Lower leg skin (tissue), 4 donors: Measurements from ENCODE around the gene TSPEAR. TPM values are rescaled to one million over a fixed set of nuclear protein-coding genes. Genes with fewer than 3 reads are reported as not detected.

Experiments
- DNase-seq, 2 donors: peaks; one replicate each; pipeline ENCODE4 v3.0.0-alpha.2; 2019; ENCODE audit warnings: low spot score in 2 of 2
- H3K4me3 ChIP-seq: fragments of 200-600 bp; sonication (generic); 2 replicates; pipeline ENCODE4 v1.5.1; 2017; ENCODE audit warnings: mild to moderate bottlenecking, low read depth; ENCODE audit not compliant: poor library complexity, severe bottlenecking
- CTCF ChIP-seq, 3 donors: fragments of 450-650 bp; IDR thresholded peaks; one replicate each; pipeline ENCODE4 v1.5.1; 2016; ENCODE audit warnings: antibody characterized with exemption in 3 of 3, mild to moderate bottlenecking in 3 of 3, moderate library complexity in 2 of 3
- POLR2A ChIP-seq, 2 donors: fragments of 450-650 bp; IDR thresholded peaks; one replicate each; pipeline ENCODE4 v1.6.1; 2016 to 2017; ENCODE audit warnings: antibody characterized with exemption in 2 of 2, mild to moderate bottlenecking in 1 of 2, moderate library complexity in 1 of 2
- WGBS, 2 donors: methylation state at CpG; one replicate each; pipeline ENCODE4 v1.1.5; 2018; 5-methylcytosine and 5-hydroxymethylcytosine counted together
- intact Hi-C: fragments of 100-400 bp; cut with DNase I; formaldehyde crosslinking; loops from one replicate; pipeline ENCODE4 v1.15.0; 2023; ENCODE audit warnings: low total_unique reads
- total RNA-seq, 4 donors: library from RNA; depleted of rRNA; stranded (reverse); fragments of >200 nt; gene quantifications; one replicate each; pipeline ENCODE4 v1.1.0, GENCODE V29; 2016

Gene TSPEAR
- total RNA-seq, 4 donors from 2014 or later, result 0.06 TPM; not detected in 3

DNA sequence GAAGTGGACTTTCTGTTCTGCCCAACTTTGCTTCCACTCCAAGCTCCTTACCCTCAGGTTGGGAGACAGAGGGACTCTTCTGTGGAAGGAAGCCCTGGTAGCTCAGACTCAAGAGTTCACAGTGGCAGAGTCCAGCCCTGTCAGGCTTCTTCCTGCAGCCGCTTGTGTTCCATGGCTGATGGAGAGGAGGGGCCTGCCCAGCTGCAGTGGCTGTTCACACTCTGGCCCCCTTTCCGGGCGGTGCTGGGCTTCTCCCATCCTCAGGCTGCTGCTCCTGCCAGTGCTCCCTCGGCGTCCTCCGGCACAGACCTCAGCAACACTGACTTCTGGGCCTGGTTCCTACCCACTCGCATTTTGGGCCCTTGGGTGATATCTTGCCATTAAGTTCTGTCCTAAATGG, 175.4 kb downstream of the TSPEAR start:
- H3K4me3 ChIP-seq, result no peak overlapping the region
- DNase-seq, result peak in 1 of 2 donors; percentile 71
- TF ChIP-seq POLR2A (IDR thresholded peaks at IDR 0.05), result no peak
- no peak for TF ChIP-seq CTCF (IDR thresholded peaks at IDR 0.05)
- intact Hi-C loops, result no loop called here
- WGBS, 2 donors, result 60% methylated on average over 7 of the region's 7 CpGs

DNA sequence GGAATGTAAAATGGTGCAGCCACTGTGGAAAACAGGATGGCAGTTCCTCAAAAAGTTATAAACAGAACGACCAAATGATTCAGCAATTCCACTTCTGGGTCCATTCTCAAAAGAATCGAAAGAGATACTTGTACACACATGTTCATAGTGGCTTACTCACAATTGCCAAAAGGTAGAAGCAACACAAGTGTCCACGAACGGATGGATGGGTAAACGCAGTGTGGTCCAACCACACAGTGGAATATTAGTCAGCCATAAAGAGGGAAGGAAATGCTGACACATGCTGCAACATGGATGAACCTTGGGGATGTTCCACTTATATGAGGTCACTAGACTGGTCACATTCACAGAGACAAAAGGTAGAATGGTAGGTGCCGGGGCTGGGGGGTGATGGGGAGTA, 176.7 kb downstream of the TSPEAR start:
- DNase-seq, result peak in 1 of 2 donors; percentile 57
- intact Hi-C loops, result no loop called here
- no peak overlapping the region for H3K4me3 ChIP-seq
- 85% methylated on average over 6 of the region's 6 CpGs for WGBS, 2 donors
- no peak for TF ChIP-seq CTCF (IDR thresholded peaks at IDR 0.05)
- TF ChIP-seq POLR2A (IDR thresholded peaks at IDR 0.05), result no peak

- H3K4me3 ChIP-seq, result no peak overlapping the region
- TF ChIP-seq POLR2A (IDR thresholded peaks at IDR 0.05), result no peak
- no peak for TF ChIP-seq CTCF (IDR thresholded peaks at IDR 0.05)
- intact Hi-C loops, result no loop called here
- 92 to 93% methylated on average over 15 to 19 of the region's 21 CpGs for WGBS, 2 donors
- DNase-seq, result peak in 1 of 2 donors; percentile 59
Observed at GRCh38 chr21:44533891-44534627, 177.3 kb downstream of the TSPEAR start.

DNA sequence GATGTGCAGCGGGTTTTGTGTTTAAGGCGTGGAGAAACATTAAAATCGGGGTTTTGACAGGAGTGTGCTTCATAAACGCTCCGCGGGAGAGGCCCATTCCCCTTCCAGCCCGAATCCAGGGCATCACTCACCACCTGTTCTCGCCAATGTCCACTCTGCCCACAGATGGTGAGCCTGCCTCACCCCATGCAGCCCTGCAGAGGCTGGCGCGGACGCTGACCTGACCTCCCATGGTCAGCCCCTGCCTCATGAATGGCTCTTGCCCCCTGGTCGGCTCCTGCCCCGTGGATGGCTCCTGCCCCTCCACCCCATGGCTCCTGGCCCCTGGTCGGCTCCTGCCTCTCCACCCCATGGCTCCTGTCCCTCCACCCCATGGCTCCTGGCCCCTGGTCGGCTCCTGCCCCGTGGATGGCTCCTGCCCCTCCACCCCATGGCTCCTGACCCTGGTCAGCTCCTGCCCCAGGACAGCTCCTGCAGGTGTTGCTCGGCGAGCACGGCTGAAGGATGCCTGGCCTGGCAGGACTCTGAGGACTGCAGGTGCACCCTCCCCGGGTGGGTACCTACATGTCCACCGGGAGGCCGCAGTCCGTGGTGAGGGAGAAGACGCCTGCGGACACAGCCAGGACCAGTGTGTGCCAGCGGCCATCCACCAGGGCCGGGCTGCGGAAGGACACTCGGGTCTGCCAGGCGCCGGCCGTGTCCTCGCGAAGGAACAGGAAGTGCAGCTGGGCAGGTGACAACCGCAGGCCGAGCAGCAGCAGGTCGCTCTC, 178.1 kb downstream of the TSPEAR start:
- WGBS, 2 donors, result 91 to 95% methylated on average over 34 to 36 of the region's 37 CpGs
- intact Hi-C loops, result no loop called here
- TF ChIP-seq POLR2A (IDR thresholded peaks at IDR 0.05) (no peak), CTCF (IDR thresholded peaks at IDR 0.05) (no peak)
- H3K4me3 ChIP-seq, result no peak overlapping the region
- peak in 1 of 2 donors; percentile 68 for DNase-seq

DNA sequence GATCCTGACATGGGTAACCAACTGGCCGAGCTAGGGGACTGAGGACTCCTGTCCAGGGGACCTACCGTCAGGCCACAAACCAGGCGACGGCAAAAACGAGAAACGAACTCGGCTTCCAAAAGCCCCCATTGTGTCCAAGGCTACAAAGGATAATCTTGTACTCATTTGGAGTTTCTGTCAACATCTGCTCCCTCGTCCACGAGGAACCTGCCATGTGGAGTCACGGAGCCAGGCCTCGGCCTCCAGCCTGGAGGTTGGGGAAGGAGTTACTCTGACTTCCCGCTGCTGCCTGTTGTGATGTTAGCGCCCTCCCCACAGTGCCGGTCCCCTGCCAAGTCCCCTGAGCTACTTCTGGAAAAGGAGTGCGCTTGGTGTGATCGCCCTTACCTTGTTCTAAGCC, 178.7 kb downstream of the TSPEAR start:
- intact Hi-C loops, result no loop called here
- DNase-seq, result peak in 1 of 2 donors; percentile 67
- H3K4me3 ChIP-seq, result no peak overlapping the region
- TF ChIP-seq POLR2A (IDR thresholded peaks at IDR 0.05) (no peak), CTCF (IDR thresholded peaks at IDR 0.05) (no peak)
- WGBS, 2 donors, result 88 to 91% methylated on average over 16 of the region's 16 CpGs
